Endothelial cell (in vitro differentiated cells): ENCODE measurements around the gene CDKAL1. TPM values are rescaled to one million over a fixed set of nuclear protein-coding genes. Genes with fewer than 3 reads are reported as not detected.

Experiments used
- DNase-seq: peaks from one replicate; pipeline ENCODE4 v3.0.0; 2021; ENCODE audit warnings: low spot score
- H3K27ac Mint-ChIP-seq: one replicate; pipeline ENCODE4 v1.8.0; 2021; ENCODE audit warnings: mixed read lengths, inconsistent platforms; ENCODE audit not compliant: unreplicated experiment
- H3K27me3 Mint-ChIP-seq: one replicate; pipeline ENCODE4 v1.8.0; 2021; ENCODE audit warnings: mild to moderate bottlenecking, moderate library complexity, mixed read lengths, inconsistent platforms; ENCODE audit not compliant: unreplicated experiment
- H3K36me3 Mint-ChIP-seq: one replicate; pipeline ENCODE4 v1.8.0; 2021; ENCODE audit warnings: mild to moderate bottlenecking, low read depth, mixed read lengths, inconsistent platforms; ENCODE audit not compliant: unreplicated experiment
- H3K4me1 Mint-ChIP-seq: one replicate; pipeline ENCODE4 v1.8.0; 2021; ENCODE audit warnings: mild to moderate bottlenecking, mixed read lengths, inconsistent platforms; ENCODE audit not compliant: unreplicated experiment
- H3K4me3 Mint-ChIP-seq: one replicate; pipeline ENCODE4 v1.8.0; 2021; ENCODE audit warnings: mild to moderate bottlenecking, mixed read lengths, inconsistent platforms; ENCODE audit not compliant: unreplicated experiment
- H3K9me3 Mint-ChIP-seq: one replicate; pipeline ENCODE4 v1.8.0; 2021; ENCODE audit warnings: mixed read lengths, inconsistent platforms; ENCODE audit not compliant: unreplicated experiment
- CTCF ChIP-seq: fragments of 200-600 bp; sonication (generic); IDR thresholded peaks from one replicate; pipeline ENCODE4 v1.5.0; 2021; ENCODE audit warnings: antibody characterized with exemption; ENCODE audit not compliant: unreplicated experiment
- total RNA-seq: library from RNA; stranded (reverse); fragmentation: NEBNext Ultra II Directional; extraction: Animal tissue kit (Norgen Biotek cat#: 25700); gene quantifications from one replicate; pipeline ENCODE4 v1.2.1, GENCODE V29; 2021; ENCODE audit not compliant: unreplicated experiment

Gene CDKAL1
- total RNA-seq, 1 donor from 2014 or later, result 43.9 TPM

GRCh38 chr6:20983961-20984360 lies 449.7 kb downstream of the CDKAL1 start:
- no peak for TF ChIP-seq CTCF
- Mint-ChIP-seq H3K4me3 (no peak overlapping the region), H3K9me3 (peaks cover 5% of the 10 kb centered on the region), H3K27ac (no peak overlapping the region), H3K36me3 (peaks cover 7% of the 10 kb centered on the region), H3K4me1 (no peaks in the 10 kb centered on the region), H3K27me3 (no peaks in the 10 kb centered on the region)
- DNase-seq, result no peak

GRCh38 chr6:20985821-20986220 lies 451.6 kb downstream of the CDKAL1 start:
- H3K27ac Mint-ChIP-seq, result no peak overlapping the region
- H3K4me3 Mint-ChIP-seq, result no peak overlapping the region
- no peak for DNase-seq
- TF ChIP-seq CTCF, result no peak
- no peaks in the 10 kb centered on the region for H3K27me3 Mint-ChIP-seq
- H3K4me1 Mint-ChIP-seq, result no peaks in the 10 kb centered on the region
- H3K9me3 Mint-ChIP-seq, result peaks cover 5% of the 10 kb centered on the region
- H3K36me3 Mint-ChIP-seq, result peaks cover 7% of the 10 kb centered on the region

GRCh38 chr6:20991910-20992309 lies 457.7 kb downstream of the CDKAL1 start:
- Mint-ChIP-seq H3K27me3 (no peaks in the 10 kb centered on the region), H3K4me1 (peaks cover 2% of the 10 kb centered on the region), H3K27ac (no peak overlapping the region), H3K9me3 (no peaks in the 10 kb centered on the region), H3K36me3 (peaks cover 4% of the 10 kb centered on the region), H3K4me3 (no peak overlapping the region)
- TF ChIP-seq CTCF, result no peak
- DNase-seq, result no peak

- no peak overlapping the region for H3K27ac Mint-ChIP-seq
- TF ChIP-seq CTCF, result no peak
- no peak for DNase-seq
- H3K4me3 Mint-ChIP-seq, result no peak overlapping the region
- H3K4me1 Mint-ChIP-seq, result peaks cover 6% of the 10 kb centered on the region
- peaks cover 4% of the 10 kb centered on the region for H3K36me3 Mint-ChIP-seq
- no peaks in the 10 kb centered on the region for H3K27me3 Mint-ChIP-seq
- H3K9me3 Mint-ChIP-seq, result no peaks in the 10 kb centered on the region
Observed at GRCh38 chr6:20996099-20996498, 461.8 kb downstream of the CDKAL1 start.

- TF ChIP-seq CTCF, result no peak
- Mint-ChIP-seq H3K4me3 (no peak overlapping the region), H3K9me3 (no peaks in the 10 kb centered on the region), H3K4me1 (peaks cover 6% of the 10 kb centered on the region), H3K27me3 (no peaks in the 10 kb centered on the region), H3K36me3 (peaks cover 4% of the 10 kb centered on the region), H3K27ac (no peak overlapping the region)
- no peak for DNase-seq
Observed at GRCh38 chr6:20997143-20997769, 463.0 kb downstream of the CDKAL1 start.
